B cell (primary cell): ENCODE results near the gene CYP4F22. TPM values are rescaled to one million over a fixed set of nuclear protein-coding genes. Genes with fewer than 3 reads are reported as not detected.

ENCODE experiments used
- ATAC-seq: fragments of 200-7000 bp; cut with Tn5 transposase; one replicate; pipeline ENCODE4 v1.10.0; 2021; ENCODE audit warnings: low read depth, mild to moderate bottlenecking, moderate number of reproducible peaks, moderate library complexity
- CTCF ChIA-PET: fragments of 350-600 bp; sonication (Branson Sonifier 250); formaldehyde crosslinking; loops from one replicate; lab custom pipeline; 2021; ENCODE audit warnings: antibody characterized with exemption, inconsistent platforms; lab: Charles Lee
- POLR2A ChIA-PET: fragments of 350-600 bp; sonication (Branson Sonifier 250); formaldehyde crosslinking; loops from one replicate; lab custom pipeline; 2021; ENCODE audit warnings: antibody characterized with exemption; lab: Charles Lee
- DNase-seq: peaks from one replicate; pipeline ENCODE4 v3.0.0; 2013
- H2AFZ ChIP-seq: 2 replicates; pipeline ENCODE4 v1.6.1; 2012; ENCODE audit warnings: mild to moderate bottlenecking, low read depth, low read length; ENCODE audit not compliant: insufficient read depth, poor library complexity, severe bottlenecking
- H3K27ac ChIP-seq, 2 donors: 1 replicate in 1 of 2; 2 replicates in 1 of 2; pipeline ENCODE4 v1.5.1; 2012 to 2013; ENCODE audit warnings: low read length in 2 of 2, mild to moderate bottlenecking in 2 of 2, moderate library complexity in 1 of 2
- H3K27me3 ChIP-seq, 4 experiments: fragments of 200-600 bp in 1 of 4; sonication (generic) in 1 of 4; replicated peaks in 1 of 4; 1 replicate in 2 of 4; 2 replicates in 2 of 4; pipeline versions ENCODE4 v1.6.1 to v1.7.0; 2013 to 2016; ENCODE audit warnings: low read length in 3 of 4, mild to moderate bottlenecking in 2 of 4, mixed read lengths in 1 of 4, moderate library complexity in 1 of 4; ENCODE audit not compliant: insufficient read depth in 4 of 4, control insufficient read depth in 3 of 4; ENCODE audit errors: control extremely low read depth in 1 of 4
- H3K36me3 ChIP-seq, 2 experiments: replicated peaks in 1 of 2; 1 replicate in 1 of 2; 2 replicates in 1 of 2; pipeline versions ENCODE4 v1.6.1 to v1.7.1; 2013; ENCODE audit warnings: low read length in 1 of 2; ENCODE audit not compliant: insufficient read depth in 2 of 2, control insufficient read depth in 1 of 2; ENCODE audit errors: control extremely low read depth in 1 of 2, extremely low read depth in 1 of 2
- H3K4me1 ChIP-seq, 2 donors: fragments of 200-600 bp in 1 of 2; sonication (generic) in 1 of 2; 1 replicate in 1 of 2; 2 replicates in 1 of 2; pipeline versions ENCODE4 v1.5.1 to v1.6.1; 2013 to 2017; ENCODE audit warnings: low read length in 2 of 2; ENCODE audit not compliant: control insufficient read depth in 2 of 2, insufficient read depth in 2 of 2
- H3K4me2 ChIP-seq: replicated peaks from 2 replicates; pipeline ENCODE3; 2012; ENCODE audit warnings: mild to moderate bottlenecking, low read depth, low read length; ENCODE audit not compliant: poor library complexity, severe bottlenecking
- H3K4me3 ChIP-seq, 5 experiments: fragments of 200-600 bp in 1 of 5; sonication (generic) in 1 of 5; 1 replicate in 3 of 5; 2 replicates in 2 of 5; pipeline versions ENCODE4 v1.5.1 to v1.7.0; 2011 to 2016; ENCODE audit warnings: low read length in 4 of 5, mild to moderate bottlenecking in 4 of 5, low read depth in 2 of 5, control low read depth in 1 of 5, moderate library complexity in 1 of 5; ENCODE audit not compliant: insufficient read depth in 1 of 5; ENCODE audit errors: control extremely low read depth in 1 of 5, extremely low read depth in 1 of 5
- H3K79me2 ChIP-seq: fragments of 200-600 bp; sonication (generic); one replicate; pipeline ENCODE4 v1.6.0; 2016; ENCODE audit warnings: low read length; ENCODE audit not compliant: control insufficient read depth, insufficient read depth
- H3K9ac ChIP-seq: fragments of 200-600 bp; sonication (generic); 2 replicates; pipeline ENCODE4 v1.6.1; 2017; ENCODE audit warnings: mild to moderate bottlenecking, low read length, moderate library complexity
- H3K9me3 ChIP-seq, 3 donors: one replicate each; pipeline versions ENCODE4 v1.6.1 to v1.7.1; 2013; ENCODE audit warnings: low read length in 2 of 3; ENCODE audit not compliant: control insufficient read depth in 2 of 3, insufficient read depth in 1 of 3; ENCODE audit errors: control extremely low read depth in 1 of 3
- H4K20me1 ChIP-seq: 2 replicates; pipeline ENCODE4 v1.6.0; 2012; ENCODE audit warnings: mild to moderate bottlenecking, low read length; ENCODE audit not compliant: insufficient read depth, control insufficient read depth, poor library complexity, severe bottlenecking
- H3K27ac Mint-ChIP-seq: one replicate; pipeline ENCODE4 v1.8.0; 2021; ENCODE audit warnings: mixed read lengths
- H3K27me3 Mint-ChIP-seq: one replicate; pipeline ENCODE4 v1.8.0; 2021; ENCODE audit warnings: mixed read lengths
- H3K4me1 Mint-ChIP-seq: one replicate; pipeline ENCODE4 v1.8.0; 2021; ENCODE audit warnings: mixed read lengths
- H3K4me3 Mint-ChIP-seq: one replicate; pipeline ENCODE4 v1.8.0; 2021; ENCODE audit warnings: mixed read lengths
- H3K9me3 Mint-ChIP-seq: one replicate; pipeline ENCODE4 v1.8.0; 2022; ENCODE audit warnings: mixed read lengths; ENCODE audit not compliant: insufficient read depth
- EZH2 ChIP-seq: IDR thresholded peaks from 2 replicates; pipeline ENCODE4 v1.6.1; 2012; ENCODE audit warnings: borderline replicate concordance, low read depth, mild to moderate bottlenecking, moderate library complexity, low read length; ENCODE audit not compliant: insufficient read depth, poor library complexity, severe bottlenecking
- WGBS: methylation state at CpG from one replicate; pipeline ENCODE4 v1.1.5; 2013; ENCODE audit warnings: missing lambda C conversion rate; ENCODE audit not compliant: insufficient coverage; 5-methylcytosine and 5-hydroxymethylcytosine counted together
- intact Hi-C: fragments of 100-400 bp; cut with micrococcal nuclease; formaldehyde crosslinking; loops from one replicate; pipeline ENCODE4 v1.10.0; 2022
- polyA plus RNA-seq: library from polyadenylated mRNA; depleted of rRNA; stranded (reverse); fragments of >200 nt; gene quantifications from 2 replicates; pipeline ENCODE4 v1.2.3, GENCODE V29; 2012
- total RNA-seq, 2 donors: library from RNA; stranded (reverse); fragments of 120-200 nt in 1 of 2; gene quantifications; 1 replicate in 1 of 2; 2 replicates in 1 of 2; pipeline versions ENCODE4 v1.2.3 to v1.2.4, GENCODE V29; 2013 to 2022
- TF ChIP-seq, protein P1 (sequence below): fragments of 200-600 bp; IDR thresholded peaks from one replicate; pipeline ENCODE4 v1.8.0; 2022; ENCODE audit warnings: antibody characterized with exemption, mild to moderate bottlenecking

The CYP4F22 gene
- total and polyA plus RNA-seq, 2 donors (not counting 1 experiment from before 2014, with no cell fraction given): 0.03 TPM; not detected in 1

DNA sequence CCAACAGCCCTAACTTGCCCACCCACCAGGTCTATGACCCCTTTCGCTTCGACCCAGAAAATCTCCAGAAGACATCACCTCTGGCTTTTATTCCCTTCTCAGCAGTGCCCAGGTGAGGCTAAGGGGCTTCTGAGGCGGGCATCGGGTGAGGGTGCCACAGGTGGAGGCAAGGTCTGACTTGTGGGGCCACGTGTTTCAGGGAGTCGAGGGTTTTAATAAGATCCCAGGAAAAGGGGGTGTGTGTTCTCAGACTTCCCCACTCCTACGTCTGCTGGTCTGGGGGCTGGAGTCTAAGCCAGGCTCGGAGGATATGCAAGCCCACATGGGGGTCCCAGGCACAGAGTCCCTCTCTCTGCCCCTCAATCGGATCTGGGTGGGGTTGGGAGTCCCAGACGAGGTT, 75.8 kb downstream of the CYP4F22 start:
- no peak for DNase-seq
- Histone ChIP-seq H3K79me2 (no peaks in the 10 kb centered on the region), H3K4me3 (no peak overlapping the region), H3K9ac (peak overlapping the region; percentile 40), H3K4me1 (peaks cover 5 to 9% of the 10 kb centered on the region in 2 donors), H3K4me2 (peak overlapping the region; percentile 71), H3K27ac (no peak overlapping the region), H2AFZ (peak overlapping the region; percentile 68), H3K9me3 (peaks cover 0 to 7% (median 0%) of the 10 kb centered on the region in 3 donors), H4K20me1 (no peaks in the 10 kb centered on the region), H3K27me3 (peaks cover 0 to 15% (median 8%) of the 10 kb centered on the region in 4 experiments), H3K36me3 (no peaks in the 10 kb centered on the region)
- H3K27ac Mint-ChIP-seq: no peak overlapping the region
- CTCF ChIA-PET: no interaction called here
- 8% methylated on average over 2 of the region's 10 CpGs for WGBS
- peaks cover 28% of the 10 kb centered on the region for H3K27me3 Mint-ChIP-seq
- TF ChIP-seq, protein P1, sequence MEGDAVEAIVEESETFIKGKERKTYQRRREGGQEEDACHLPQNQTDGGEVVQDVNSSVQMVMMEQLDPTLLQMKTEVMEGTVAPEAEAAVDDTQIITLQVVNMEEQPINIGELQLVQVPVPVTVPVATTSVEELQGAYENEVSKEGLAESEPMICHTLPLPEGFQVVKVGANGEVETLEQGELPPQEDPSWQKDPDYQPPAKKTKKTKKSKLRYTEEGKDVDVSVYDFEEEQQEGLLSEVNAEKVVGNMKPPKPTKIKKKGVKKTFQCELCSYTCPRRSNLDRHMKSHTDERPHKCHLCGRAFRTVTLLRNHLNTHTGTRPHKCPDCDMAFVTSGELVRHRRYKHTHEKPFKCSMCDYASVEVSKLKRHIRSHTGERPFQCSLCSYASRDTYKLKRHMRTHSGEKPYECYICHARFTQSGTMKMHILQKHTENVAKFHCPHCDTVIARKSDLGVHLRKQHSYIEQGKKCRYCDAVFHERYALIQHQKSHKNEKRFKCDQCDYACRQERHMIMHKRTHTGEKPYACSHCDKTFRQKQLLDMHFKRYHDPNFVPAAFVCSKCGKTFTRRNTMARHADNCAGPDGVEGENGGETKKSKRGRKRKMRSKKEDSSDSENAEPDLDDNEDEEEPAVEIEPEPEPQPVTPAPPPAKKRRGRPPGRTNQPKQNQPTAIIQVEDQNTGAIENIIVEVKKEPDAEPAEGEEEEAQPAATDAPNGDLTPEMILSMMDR: no peak
- no peak for TF ChIP-seq EZH2
- peaks cover 7% of the 10 kb centered on the region for H3K4me1 Mint-ChIP-seq
- H3K9me3 Mint-ChIP-seq: no peaks in the 10 kb centered on the region
- POLR2A ChIA-PET: no interaction called here
- H3K4me3 Mint-ChIP-seq: no peak overlapping the region
- ATAC-seq: no peak
- intact Hi-C loops: no loop called here

DNA sequence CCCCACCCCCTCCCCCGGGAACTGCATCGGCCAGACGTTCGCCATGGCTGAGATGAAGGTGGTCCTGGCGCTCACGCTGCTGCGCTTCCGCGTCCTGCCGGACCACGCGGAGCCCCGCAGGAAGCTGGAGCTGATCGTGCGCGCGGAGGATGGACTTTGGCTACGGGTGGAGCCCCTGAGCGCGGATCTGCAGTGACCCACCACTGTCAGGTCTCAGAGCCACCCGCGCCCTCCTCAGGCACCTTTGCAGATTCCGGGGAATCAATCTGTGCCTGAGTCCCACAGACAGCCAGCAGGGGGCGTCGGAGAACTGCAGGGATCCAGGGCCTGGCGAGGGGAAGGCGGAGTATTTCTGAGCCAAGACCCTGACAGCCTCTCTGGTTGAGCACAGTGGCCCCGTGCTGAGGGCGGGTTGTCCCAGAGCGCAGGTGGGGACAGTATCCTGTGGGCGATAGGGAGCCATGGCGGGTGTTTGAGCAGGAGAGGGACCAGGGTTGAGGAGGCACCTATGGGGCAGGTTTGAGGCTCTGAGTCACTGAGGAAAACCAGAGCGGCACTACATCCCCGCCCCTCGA, 76.3 kb downstream of the CYP4F22 start:
- Histone ChIP-seq H3K9me3 (peaks cover 0 to 7% (median 0%) of the 10 kb centered on the region in 3 donors), H3K79me2 (no peaks in the 10 kb centered on the region), H3K27ac (no peak overlapping the region), H3K9ac (peak overlapping the region; percentile 40), H3K36me3 (no peaks in the 10 kb centered on the region), H3K27me3 (peaks cover 0 to 15% (median 8%) of the 10 kb centered on the region in 4 experiments), H3K4me2 (peak overlapping the region; percentile 71), H2AFZ (peak overlapping the region; percentile 68), H3K4me1 (peaks cover 5 to 9% of the 10 kb centered on the region in 2 donors), H3K4me3 (peak overlapping the region in 2 of 5 experiments; percentile 8 to 30), H4K20me1 (no peaks in the 10 kb centered on the region)
- peak; percentile 75 for ATAC-seq
- Mint-ChIP-seq H3K27me3 (peaks cover 28% of the 10 kb centered on the region), H3K4me3 (peak overlapping the region; percentile 45), H3K27ac (no peak overlapping the region), H3K4me1 (peaks cover 7% of the 10 kb centered on the region), H3K9me3 (no peaks in the 10 kb centered on the region)
- ChIA-PET POLR2A (no interaction called here), CTCF (no interaction called here)
- 5% methylated on average over 31 of the region's 35 CpGs for WGBS
- intact Hi-C loops: no loop called here
- peak; percentile 80 for DNase-seq
- TF ChIP-seq, protein P1: peak; percentile 87
- no peak for TF ChIP-seq EZH2
